RWPE2 (cell line): ENCODE measurements around the gene COL1A1.

ENCODE experiments used
- ATAC-seq: fragments of 200-7000 bp; cut with Tn5 transposase; 3 replicates; pipeline ENCODE4 v1.9.1; 2021; ENCODE audit warnings: low read depth
- DNase-seq: peaks from one replicate; pipeline ENCODE4 v3.0.0-alpha.2; 2020; ENCODE audit warnings: low spot score
- H3K27ac ChIP-seq: fragments of 450-650 bp; 2 replicates; pipeline ENCODE4 v1.5.1; 2017; ENCODE audit warnings: mild to moderate bottlenecking; ENCODE audit not compliant: poor library complexity, severe bottlenecking
- H3K27me3 ChIP-seq: fragments of 250-450 bp; sonication (Bioruptor Pico); 2 replicates; pipeline ENCODE4 v1.5.1; 2021; ENCODE audit warnings: mild to moderate bottlenecking, moderate library complexity; ENCODE audit not compliant: insufficient read depth, poor library complexity, severe bottlenecking
- H3K36me3 ChIP-seq: fragments of 250-450 bp; sonication (Bioruptor Pico); 2 replicates; pipeline ENCODE4 v1.5.1; 2020; ENCODE audit warnings: low read depth, mild to moderate bottlenecking, moderate library complexity
- H3K4me1 ChIP-seq: fragments of 250-450 bp; sonication (Bioruptor Pico); 2 replicates; pipeline ENCODE4 v1.5.1; 2021; ENCODE audit warnings: mild to moderate bottlenecking, moderate library complexity; ENCODE audit not compliant: insufficient read depth, poor library complexity, severe bottlenecking
- H3K4me3 ChIP-seq: fragments of 250-450 bp; sonication (Bioruptor Pico); 2 replicates; pipeline ENCODE4 v1.5.1; 2021; ENCODE audit warnings: mild to moderate bottlenecking, moderate library complexity; ENCODE audit not compliant: severe bottlenecking
- H3K9me3 ChIP-seq: fragments of 250-450 bp; sonication (Bioruptor Pico); 2 replicates; pipeline ENCODE4 v1.5.1; 2021; ENCODE audit warnings: mild to moderate bottlenecking, moderate library complexity; ENCODE audit not compliant: severe bottlenecking
- TF ChIP-seq, protein P1 (sequence below): fragments of 450-650 bp; IDR thresholded peaks from one replicate; pipeline ENCODE4 v1.5.1; 2017; ENCODE audit warnings: mild to moderate bottlenecking, moderate library complexity; ENCODE audit not compliant: poor library complexity, severe bottlenecking

COL1A1 gene

DNA sequence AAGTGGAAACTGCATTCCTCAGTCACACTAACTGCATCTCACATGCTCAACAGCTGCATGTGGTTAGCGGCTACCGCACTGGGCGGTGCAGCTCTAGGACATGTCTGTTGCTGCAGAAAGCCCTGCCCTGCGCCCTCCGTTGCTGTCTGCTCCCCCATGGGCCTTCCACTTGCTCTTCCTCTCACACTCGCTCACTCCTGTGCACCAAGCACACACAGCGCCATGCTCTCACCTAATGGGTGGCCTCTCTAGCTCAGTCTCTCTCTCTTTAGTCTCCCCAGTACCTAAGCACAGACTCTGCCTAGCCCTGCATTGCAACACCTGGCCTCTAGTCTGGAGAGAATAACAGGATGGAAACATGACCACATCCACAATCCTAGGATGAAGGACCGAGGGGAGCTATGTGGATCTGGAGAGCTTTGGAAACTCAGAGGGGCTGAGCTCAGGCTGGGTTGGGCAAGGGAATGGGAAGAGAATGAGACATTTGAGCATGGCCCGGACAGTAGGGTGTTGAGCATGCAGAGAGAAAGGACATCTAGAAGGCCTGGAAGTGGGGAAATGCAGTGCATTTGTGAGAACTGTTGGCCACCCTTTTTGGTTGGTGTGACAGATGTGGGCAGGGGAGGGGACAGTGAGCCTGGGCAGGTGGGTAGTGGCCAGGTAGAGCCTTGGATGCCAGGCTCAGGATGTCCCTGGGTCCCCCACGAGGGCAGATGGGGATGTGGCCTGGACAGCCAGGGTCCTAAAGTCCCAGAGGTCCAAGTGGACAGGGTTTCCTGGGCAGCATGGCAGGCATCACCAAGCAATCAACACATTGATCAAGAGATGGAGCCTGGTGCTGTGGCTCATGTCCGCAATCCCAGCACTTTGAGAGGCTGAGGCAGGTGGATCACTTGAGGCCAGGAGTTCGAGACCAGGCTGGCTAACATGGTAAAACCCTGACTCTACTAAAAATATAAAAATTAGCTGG is 19.6 kb downstream of the COL1A1 start:
- H3K27me3 ChIP-seq = no peaks in the 10 kb centered on the region
- no peak overlapping the region for H3K4me3 ChIP-seq
- TF ChIP-seq, protein P1, sequence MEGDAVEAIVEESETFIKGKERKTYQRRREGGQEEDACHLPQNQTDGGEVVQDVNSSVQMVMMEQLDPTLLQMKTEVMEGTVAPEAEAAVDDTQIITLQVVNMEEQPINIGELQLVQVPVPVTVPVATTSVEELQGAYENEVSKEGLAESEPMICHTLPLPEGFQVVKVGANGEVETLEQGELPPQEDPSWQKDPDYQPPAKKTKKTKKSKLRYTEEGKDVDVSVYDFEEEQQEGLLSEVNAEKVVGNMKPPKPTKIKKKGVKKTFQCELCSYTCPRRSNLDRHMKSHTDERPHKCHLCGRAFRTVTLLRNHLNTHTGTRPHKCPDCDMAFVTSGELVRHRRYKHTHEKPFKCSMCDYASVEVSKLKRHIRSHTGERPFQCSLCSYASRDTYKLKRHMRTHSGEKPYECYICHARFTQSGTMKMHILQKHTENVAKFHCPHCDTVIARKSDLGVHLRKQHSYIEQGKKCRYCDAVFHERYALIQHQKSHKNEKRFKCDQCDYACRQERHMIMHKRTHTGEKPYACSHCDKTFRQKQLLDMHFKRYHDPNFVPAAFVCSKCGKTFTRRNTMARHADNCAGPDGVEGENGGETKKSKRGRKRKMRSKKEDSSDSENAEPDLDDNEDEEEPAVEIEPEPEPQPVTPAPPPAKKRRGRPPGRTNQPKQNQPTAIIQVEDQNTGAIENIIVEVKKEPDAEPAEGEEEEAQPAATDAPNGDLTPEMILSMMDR = no peak
- peaks cover 11% of the 10 kb centered on the region for H3K36me3 ChIP-seq
- DNase-seq = no peak
- H3K9me3 ChIP-seq = no peaks in the 10 kb centered on the region
- no peak overlapping the region for H3K27ac ChIP-seq
- H3K4me1 ChIP-seq = peaks cover 28% of the 10 kb centered on the region
- no peak for ATAC-seq

DNA sequence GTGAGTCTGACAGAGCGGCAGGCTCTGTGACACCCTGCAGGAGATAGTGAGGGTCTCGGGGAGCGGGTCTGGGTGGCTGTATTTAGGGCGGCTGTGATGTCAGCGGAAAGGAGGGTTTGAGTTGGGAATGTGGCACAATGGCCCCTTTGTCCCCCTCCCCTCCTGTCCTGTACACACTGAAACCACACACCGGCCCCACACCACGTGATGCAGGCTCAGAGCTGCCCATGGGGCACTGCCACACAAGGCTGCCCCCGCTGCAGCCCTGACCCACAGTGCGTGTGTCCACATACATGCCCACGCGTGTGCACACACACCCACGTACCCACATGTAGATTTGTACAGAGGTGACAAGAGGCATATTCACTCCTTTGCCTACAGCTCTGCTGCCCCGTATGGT is 20.3 kb downstream of the COL1A1 start:
- Histone ChIP-seq H3K4me1 (peaks cover 28% of the 10 kb centered on the region), H3K27ac (no peak overlapping the region), H3K27me3 (no peaks in the 10 kb centered on the region), H3K4me3 (no peak overlapping the region), H3K9me3 (no peaks in the 10 kb centered on the region), H3K36me3 (peaks cover 5% of the 10 kb centered on the region)
- DNase-seq (no peak), ATAC-seq (no peak)
- TF ChIP-seq, protein P1 = no peak

DNA sequence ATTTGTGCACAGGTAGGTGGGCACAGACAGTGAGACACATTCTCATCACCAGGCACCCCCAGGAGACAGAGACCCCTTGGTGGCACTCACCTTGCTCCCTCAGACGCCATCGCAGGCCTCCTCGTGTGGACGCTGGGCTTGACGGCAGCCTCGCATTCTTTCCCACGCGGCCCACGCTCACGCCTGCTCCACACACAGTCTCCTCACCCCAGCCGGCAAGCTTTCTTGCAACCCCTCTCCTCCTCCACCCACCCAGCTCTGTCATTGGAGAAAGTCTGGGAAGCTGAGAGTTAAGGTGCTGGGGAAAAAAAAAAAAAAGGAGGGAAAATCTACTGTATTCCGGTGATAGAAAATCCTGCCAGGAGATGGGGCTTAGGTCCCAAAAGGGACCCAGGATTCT is 20.8 kb downstream of the COL1A1 start:
- Histone ChIP-seq H3K4me3 (no peak overlapping the region), H3K27me3 (no peaks in the 10 kb centered on the region), H3K9me3 (no peaks in the 10 kb centered on the region), H3K27ac (no peak overlapping the region), H3K4me1 (peaks cover 28% of the 10 kb centered on the region), H3K36me3 (peaks cover 2% of the 10 kb centered on the region; the same call in 1 of the 2 replicates)
- DNase-seq = no peak
- TF ChIP-seq, protein P1 = no peak
- no peak for ATAC-seq

DNA sequence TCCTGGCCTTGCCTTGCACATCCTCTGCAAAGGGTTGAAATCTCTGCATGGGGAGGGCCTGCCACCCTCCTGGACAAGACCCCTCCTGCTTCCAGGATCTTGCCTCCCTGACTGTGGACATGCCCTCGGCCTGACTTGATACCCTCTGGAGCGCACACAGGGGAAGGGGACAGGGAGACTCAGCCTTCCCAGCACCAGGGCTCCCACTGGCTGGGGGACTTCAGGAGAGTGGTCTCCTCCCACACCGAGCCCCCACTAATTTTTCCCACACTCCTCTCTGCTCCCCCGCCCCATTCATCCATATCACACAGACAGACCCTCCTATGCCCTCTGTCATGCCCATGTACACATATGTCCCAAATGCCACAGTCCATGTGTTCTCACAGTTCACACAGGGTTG is 21.3 kb downstream of the COL1A1 start:
- ATAC-seq = no peak
- DNase-seq = no peak
- TF ChIP-seq, protein P1 = no peak
- H3K4me1 ChIP-seq = peaks cover 28% of the 10 kb centered on the region
- no peaks in the 10 kb centered on the region for H3K36me3 ChIP-seq
- H3K9me3 ChIP-seq = no peaks in the 10 kb centered on the region
- H3K4me3 ChIP-seq = no peak overlapping the region
- H3K27me3 ChIP-seq = no peaks in the 10 kb centered on the region
- H3K27ac ChIP-seq = no peak overlapping the region
